Adipocyte (in vitro differentiated cells): ENCODE data around the gene CERK.

Experiments
- DNase-seq: peaks from one replicate; pipeline ENCODE4 v3.0.0-alpha.2; 2015; ENCODE audit warnings: low read depth
- H3K27me3 ChIP-seq: replicated peaks from 2 replicates; pipeline ENCODE4 v1.7.0; 2013; ENCODE audit warnings: mild to moderate bottlenecking, low read length, moderate library complexity; ENCODE audit not compliant: control insufficient read depth, insufficient read depth
- H3K36me3 ChIP-seq: 2 replicates; pipeline ENCODE4 v1.7.0; 2013; ENCODE audit warnings: low read length, mild to moderate bottlenecking, moderate library complexity; ENCODE audit not compliant: control insufficient read depth, insufficient read depth, severe bottlenecking
- H3K4me1 ChIP-seq: 2 replicates; pipeline ENCODE4 v1.7.0; 2013; ENCODE audit warnings: mild to moderate bottlenecking, low read length, moderate library complexity; ENCODE audit not compliant: control insufficient read depth, insufficient read depth
- H3K4me3 ChIP-seq: 2 replicates; pipeline ENCODE4 v1.7.0; 2013; ENCODE audit warnings: mild to moderate bottlenecking, low read length, moderate library complexity
- H3K9ac ChIP-seq: 2 replicates; pipeline ENCODE4 v1.7.0; 2013; ENCODE audit warnings: mild to moderate bottlenecking, low read length, moderate library complexity
- H3K9me3 ChIP-seq: 2 replicates; pipeline ENCODE4 v1.7.0; 2013; ENCODE audit warnings: mild to moderate bottlenecking, low read length, moderate library complexity; ENCODE audit not compliant: control insufficient read depth

CERK gene

GRCh38 chr22:46754110-46754799, 16.2 kb upstream of the CERK start:
- Histone ChIP-seq H3K9ac (peak overlapping the region; percentile 85), H3K36me3 (no peaks in the 10 kb centered on the region), H3K4me3 (peak overlapping the region; percentile 72), H3K9me3 (no peaks in the 10 kb centered on the region), H3K27me3 (no peaks in the 10 kb centered on the region), H3K4me1 (peaks cover 30% of the 10 kb centered on the region)
- peak; percentile 96 for DNase-seq

GRCh38 chr22:46753761-46754109, 15.7 kb upstream of the CERK start:
- no peak for DNase-seq
- H3K4me3 ChIP-seq: peak overlapping the region; percentile 72

GRCh38 chr22:46753360-46753759, 15.3 kb upstream of the CERK start:
- peaks cover 34% of the 10 kb centered on the region for H3K4me1 ChIP-seq
- no peaks in the 10 kb centered on the region for H3K27me3 ChIP-seq
- no peaks in the 10 kb centered on the region for H3K36me3 ChIP-seq
- H3K9me3 ChIP-seq: no peaks in the 10 kb centered on the region
- DNase-seq: no peak
- peak overlapping the region; percentile 85 for H3K9ac ChIP-seq
- H3K4me3 ChIP-seq: peak overlapping the region; percentile 72

More at GRCh38 chr22:46753761-46754109, 15.7 kb upstream of the CERK start:
- Histone ChIP-seq H3K4me1 (peaks cover 34% of the 10 kb centered on the region), H3K9me3 (no peaks in the 10 kb centered on the region), H3K27me3 (no peaks in the 10 kb centered on the region), H3K36me3 (no peaks in the 10 kb centered on the region), H3K9ac (peak overlapping the region; percentile 85)

- no peaks in the 10 kb centered on the region for H3K36me3 ChIP-seq
- no peak for DNase-seq
- no peak overlapping the region for H3K4me3 ChIP-seq
- H3K27me3 ChIP-seq: peaks cover 3% of the 10 kb centered on the region
- H3K4me1 ChIP-seq: peaks cover 34% of the 10 kb centered on the region
- H3K9me3 ChIP-seq: no peaks in the 10 kb centered on the region
- peak overlapping the region; percentile 85 for H3K9ac ChIP-seq
Measured at GRCh38 chr22:46752988-46753310, 14.9 kb upstream of the CERK start.

- peaks cover 8% of the 10 kb centered on the region for H3K27me3 ChIP-seq
Measured at GRCh38 chr22:46752286-46752987, 14.4 kb upstream of the CERK start.

GRCh38 chr22:46750863-46751443, 12.9 kb upstream of the CERK start:
- Histone ChIP-seq H3K4me3 (no peak overlapping the region), H3K27me3 (peaks cover 15% of the 10 kb centered on the region), H3K4me1 (peaks cover 34% of the 10 kb centered on the region), H3K9ac (no peak overlapping the region), H3K9me3 (no peaks in the 10 kb centered on the region), H3K36me3 (no peaks in the 10 kb centered on the region)
- DNase-seq: no peak

More at GRCh38 chr22:46752286-46752987, 14.4 kb upstream of the CERK start:
- H3K4me1 ChIP-seq: peaks cover 34% of the 10 kb centered on the region
- no peaks in the 10 kb centered on the region for H3K9me3 ChIP-seq
- DNase-seq: no peak
- no peaks in the 10 kb centered on the region for H3K36me3 ChIP-seq
- no peak overlapping the region for H3K4me3 ChIP-seq
- H3K9ac ChIP-seq: no peak overlapping the region

GRCh38 chr22:46750530-46750800, 12.4 kb upstream of the CERK start:
- H3K9ac ChIP-seq: no peak overlapping the region
- no peak for DNase-seq
- no peak overlapping the region for H3K4me3 ChIP-seq
- peaks cover 34% of the 10 kb centered on the region for H3K4me1 ChIP-seq
- no peaks in the 10 kb centered on the region for H3K9me3 ChIP-seq
- H3K36me3 ChIP-seq: no peaks in the 10 kb centered on the region
- peaks cover 15% of the 10 kb centered on the region for H3K27me3 ChIP-seq

GRCh38 chr22:46749682-46750529, 11.9 kb upstream of the CERK start:
- Histone ChIP-seq H3K27me3 (peaks cover 15% of the 10 kb centered on the region), H3K36me3 (no peaks in the 10 kb centered on the region), H3K4me3 (no peak overlapping the region), H3K9ac (no peak overlapping the region), H3K4me1 (peaks cover 34% of the 10 kb centered on the region), H3K9me3 (no peaks in the 10 kb centered on the region)
- no peak for DNase-seq

GRCh38 chr22:46748908-46749675, 11.0 kb upstream of the CERK start:
- no peaks in the 10 kb centered on the region for H3K36me3 ChIP-seq
- H3K4me1 ChIP-seq: peaks cover 31% of the 10 kb centered on the region
- peaks cover 15% of the 10 kb centered on the region for H3K27me3 ChIP-seq
- no peak overlapping the region for H3K4me3 ChIP-seq
- no peak for DNase-seq
- no peak overlapping the region for H3K9ac ChIP-seq
- H3K9me3 ChIP-seq: no peaks in the 10 kb centered on the region

- Histone ChIP-seq H3K9me3 (no peaks in the 10 kb centered on the region), H3K4me1 (peaks cover 23% of the 10 kb centered on the region), H3K27me3 (peaks cover 15% of the 10 kb centered on the region), H3K9ac (no peak overlapping the region), H3K4me3 (no peak overlapping the region), H3K36me3 (no peaks in the 10 kb centered on the region)
- no peak for DNase-seq
Measured at GRCh38 chr22:46748206-46748907, 10.3 kb upstream of the CERK start.
